ENCODE measurements around the gene NIM1K. TPM values are rescaled to one million over a fixed set of nuclear protein-coding genes. Genes with fewer than 3 reads are reported as not detected.

Gene NIM1K
- total and polyA plus RNA-seq, 5 experiments from 2014 or later = 0.26 to 0.74 TPM; not detected in 3

DNA sequence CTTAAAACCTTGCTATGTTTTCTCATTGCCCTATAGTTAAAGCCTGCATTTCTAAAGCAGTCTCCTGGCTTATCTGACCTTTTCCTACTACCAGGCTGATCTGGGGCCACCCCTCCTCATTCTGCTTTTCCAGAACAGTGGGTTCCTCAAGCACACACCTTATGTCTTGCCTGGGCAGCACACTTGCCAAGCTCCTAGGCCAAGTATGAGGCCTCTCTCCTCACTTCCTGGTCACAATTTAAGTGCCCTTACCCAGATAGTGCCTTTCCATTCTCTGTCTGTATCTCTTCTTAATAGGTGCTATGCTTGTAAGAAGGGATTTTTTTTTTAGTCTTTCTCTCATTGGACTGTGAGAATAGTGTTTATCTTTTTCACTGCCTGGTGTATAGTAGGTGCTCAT lies 81.5 kb downstream of the NIM1K start:
- DNase-seq (no peak), ATAC-seq (no peak)
- POLR2A ChIA-PET = no interaction called here
- Mint-ChIP-seq H3K36me3 (peaks cover 0 to 5% (median 2%) of the 10 kb centered on the region in 3 donors), H3K9me3 (peaks cover 0 to 10% (median 3%) of the 10 kb centered on the region in 9 donors), H3K4me3 (no peak overlapping the region), H3K27me3 (peaks cover 2 to 41% (median 8%) of the 10 kb centered on the region in 5 donors), H3K27ac (peak overlapping the region in 1 of 10 donors; percentile 10), H3K4me1 (no peaks in the 10 kb centered on the region)

- Mint-ChIP-seq H3K27ac (no peak overlapping the region), H3K27me3 (peaks cover 2 to 41% (median 7%) of the 10 kb centered on the region in 5 donors), H3K9me3 (peaks cover 0 to 10% (median 3%) of the 10 kb centered on the region in 9 donors), H3K4me3 (no peak overlapping the region), H3K4me1 (no peaks in the 10 kb centered on the region), H3K36me3 (peaks cover 0 to 5% (median 0%) of the 10 kb centered on the region in 3 donors)
- ATAC-seq (no peak), DNase-seq (no peak)
- POLR2A ChIA-PET = no interaction called here
These were observed 82.5 kb downstream of the NIM1K start for GRCh38 chr5:43274435-43275114.

DNA sequence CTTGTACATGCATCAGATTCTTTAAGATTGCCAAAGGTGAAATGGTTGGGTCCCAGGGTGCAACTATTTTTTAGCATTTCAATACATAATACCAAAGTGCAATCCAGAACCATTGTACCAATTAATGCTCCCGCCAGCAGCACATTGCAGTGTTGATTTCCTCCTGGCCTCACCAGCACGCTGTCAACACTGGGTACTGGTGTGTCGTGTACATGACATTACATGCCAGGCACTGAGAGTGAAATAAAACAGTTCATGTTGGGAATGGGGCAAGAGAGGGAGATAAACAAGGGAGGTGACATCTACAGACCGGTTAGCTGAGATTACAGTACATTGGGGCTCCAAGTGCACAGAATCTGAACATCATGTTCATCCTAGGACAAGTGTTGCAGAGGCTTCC lies 83.4 kb downstream of the NIM1K start:
- peaks cover 0 to 2% (median 0%) of the 10 kb centered on the region in 9 donors for H3K9me3 Mint-ChIP-seq
- H3K27ac Mint-ChIP-seq = no peak overlapping the region
- no peak overlapping the region for H3K4me3 Mint-ChIP-seq
- DNase-seq (no peak), ATAC-seq (no peak)
- no peaks in the 10 kb centered on the region for H3K4me1 Mint-ChIP-seq
- POLR2A ChIA-PET = interaction anchor here (0.7 kb wide), 1 partner anchor 11 kb away, joined by 4 read pairs; no protein-coding TSS in a partner anchor
- H3K27me3 Mint-ChIP-seq = peaks cover 2 to 41% (median 6%) of the 10 kb centered on the region in 5 donors
- no peaks in the 10 kb centered on the region for H3K36me3 Mint-ChIP-seq

GRCh38 chr5:43279548-43280274 lies 87.7 kb downstream of the NIM1K start:
- Mint-ChIP-seq H3K36me3 (peaks cover 0 to under 1% (median 0%) of the 10 kb centered on the region in 3 donors), H3K9me3 (no peaks in the 10 kb centered on the region), H3K4me1 (no peaks in the 10 kb centered on the region), H3K27ac (no peak overlapping the region), H3K4me3 (no peak overlapping the region), H3K27me3 (peaks cover 0 to 18% (median 4%) of the 10 kb centered on the region in 5 donors)
- DNase-seq (no peak), ATAC-seq (no peak)
- POLR2A ChIA-PET = no interaction called here

DNA sequence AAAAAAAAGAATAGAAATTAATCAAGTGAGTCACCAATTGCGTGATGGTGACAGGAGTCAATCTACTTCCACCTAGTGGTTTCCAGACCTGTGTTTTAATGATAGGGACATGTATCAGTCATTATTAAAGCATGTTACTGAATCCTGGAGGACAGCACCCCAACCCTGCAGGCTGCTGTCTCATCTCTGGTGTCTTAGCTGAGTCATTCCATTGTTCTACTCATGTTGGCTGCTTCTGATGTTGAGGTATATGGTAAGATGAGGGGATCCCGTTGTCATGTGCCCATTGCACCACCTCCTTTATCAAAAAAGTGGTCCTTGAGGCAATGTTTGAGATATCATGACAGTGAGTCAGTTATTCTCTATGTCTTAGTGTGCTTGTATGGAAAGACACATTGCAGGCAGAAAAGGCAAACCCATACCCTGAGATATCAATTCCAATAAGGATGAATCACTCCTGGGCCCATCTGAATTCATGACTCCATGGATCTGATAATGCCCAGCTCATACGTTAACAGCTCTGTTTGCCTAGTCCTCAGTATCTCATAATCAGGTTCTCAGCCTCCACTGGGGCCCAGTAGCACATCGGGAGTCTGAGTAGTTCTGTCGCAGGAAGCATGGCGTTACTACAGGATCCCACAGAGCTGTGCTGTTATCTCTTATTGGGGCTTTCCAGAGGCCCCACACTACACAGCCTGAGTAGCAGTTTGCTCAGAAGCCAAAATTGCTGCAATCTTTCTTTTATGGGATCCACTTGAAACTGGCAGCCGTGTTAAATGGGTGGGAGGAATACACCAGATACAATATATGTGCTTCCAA lies 90.0 kb downstream of the NIM1K start:
- Mint-ChIP-seq H3K9me3 (no peaks in the 10 kb centered on the region), H3K36me3 (peaks cover 0 to 5% (median 5%) of the 10 kb centered on the region in 3 donors), H3K4me1 (no peaks in the 10 kb centered on the region), H3K27me3 (peaks cover 0 to 9% (median 0%) of the 10 kb centered on the region in 5 donors), H3K27ac (peak overlapping the region in 1 of 10 donors; percentile 20), H3K4me3 (no peak overlapping the region)
- ATAC-seq (no peak), DNase-seq (no peak)
- POLR2A ChIA-PET = interaction anchor here (0.6 kb wide), 1 partner anchor 8 kb away, joined by 3 read pairs; no protein-coding TSS in a partner anchor

- no peaks in the 10 kb centered on the region for H3K27me3 Mint-ChIP-seq
- DNase-seq (no peak), ATAC-seq (peak in 1 of 2 donors; percentile 20)
- no peak overlapping the region for H3K4me3 Mint-ChIP-seq
- peaks cover 4 to 39% (median 19%) of the 10 kb centered on the region in 3 donors for H3K36me3 Mint-ChIP-seq
- no peaks in the 10 kb centered on the region for H3K9me3 Mint-ChIP-seq
- no peaks in the 10 kb centered on the region for H3K4me1 Mint-ChIP-seq
- H3K27ac Mint-ChIP-seq = peak overlapping the region in 1 of 10 donors; percentile 41
- POLR2A ChIA-PET = interaction anchor here (0.6 kb wide), 1 partner anchor 11 kb away, joined by 4 read pairs; no protein-coding TSS in a partner anchor
These were observed 94.6 kb downstream of the NIM1K start for GRCh38 chr5:43286623-43287022.

GRCh38 chr5:43287493-43287892 lies 95.5 kb downstream of the NIM1K start:
- DNase-seq (no peak), ATAC-seq (no peak)
- no peak overlapping the region for H3K27ac Mint-ChIP-seq
- H3K4me1 Mint-ChIP-seq = no peaks in the 10 kb centered on the region
- no peaks in the 10 kb centered on the region for H3K9me3 Mint-ChIP-seq
- no peak overlapping the region for H3K4me3 Mint-ChIP-seq
- H3K27me3 Mint-ChIP-seq = no peaks in the 10 kb centered on the region
- POLR2A ChIA-PET = no interaction called here
- H3K36me3 Mint-ChIP-seq = peaks cover 4 to 47% (median 23%) of the 10 kb centered on the region in 3 donors

DNA sequence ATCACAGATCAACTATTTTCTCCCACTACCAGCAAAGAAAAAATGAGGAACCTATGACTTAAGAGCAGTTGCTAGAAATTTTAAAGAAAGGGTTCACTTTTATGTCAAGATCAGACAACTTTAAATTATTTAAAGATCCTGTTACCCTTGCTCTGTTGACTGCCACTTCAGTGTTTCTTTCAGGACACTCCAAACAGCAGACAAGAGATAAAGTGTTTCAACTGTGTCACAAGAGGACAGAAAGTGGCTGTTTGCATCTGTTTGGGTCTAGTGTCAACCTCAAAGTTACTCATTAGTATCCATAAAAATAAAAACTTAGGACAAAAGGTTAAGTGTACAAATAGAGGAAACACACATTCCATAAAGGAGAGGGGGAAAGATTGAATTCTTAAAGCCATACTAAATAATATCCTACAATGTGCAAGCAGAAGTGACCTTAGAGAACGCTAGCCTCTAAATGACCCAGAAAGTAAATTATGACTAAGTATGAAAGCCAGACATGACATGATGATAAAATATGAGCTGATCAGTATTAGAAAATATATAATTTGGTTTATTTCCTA lies 96.3 kb downstream of the NIM1K start:
- no peaks in the 10 kb centered on the region for H3K4me1 Mint-ChIP-seq
- no peaks in the 10 kb centered on the region for H3K9me3 Mint-ChIP-seq
- no peak overlapping the region for H3K27ac Mint-ChIP-seq
- H3K27me3 Mint-ChIP-seq = no peaks in the 10 kb centered on the region
- peaks cover 4 to 54% (median 29%) of the 10 kb centered on the region in 3 donors for H3K36me3 Mint-ChIP-seq
- POLR2A ChIA-PET = no interaction called here
- no peak for DNase-seq
- no peak for ATAC-seq
- no peak overlapping the region for H3K4me3 Mint-ChIP-seq

DNA sequence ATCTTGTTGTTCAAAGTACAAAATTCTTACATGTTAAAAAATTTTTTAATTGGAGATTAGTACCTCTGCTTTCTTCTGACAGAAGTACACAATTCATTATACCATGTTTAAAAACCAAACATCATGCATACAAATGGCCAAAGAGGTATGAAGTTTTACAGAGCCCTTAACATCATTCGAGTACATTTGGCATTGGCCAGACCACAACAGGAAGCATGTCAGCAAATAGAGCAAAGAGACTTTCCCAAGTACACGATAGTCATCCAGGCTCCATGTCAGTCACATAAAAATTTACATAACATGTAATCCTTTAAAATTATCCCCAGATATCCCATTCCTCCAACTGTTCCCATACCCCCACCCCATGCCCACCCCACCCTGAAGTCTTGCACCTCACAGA lies 98.7 kb downstream of the NIM1K start:
- POLR2A ChIA-PET = interaction anchor here (0.7 kb wide), 1 partner anchor 9 kb away, joined by 3 read pairs; no protein-coding TSS in a partner anchor

GRCh38 chr5:43294226-43294625 lies 102.2 kb downstream of the NIM1K start:
- H3K36me3 Mint-ChIP-seq = peaks cover 11 to 87% (median 51%) of the 10 kb centered on the region in 3 donors
- H3K4me3 Mint-ChIP-seq = no peak overlapping the region
- DNase-seq = no peak
- no peaks in the 10 kb centered on the region for H3K9me3 Mint-ChIP-seq
- no peak for ATAC-seq
- H3K4me1 Mint-ChIP-seq = peaks cover 0 to 2% (median 0%) of the 10 kb centered on the region in 4 donors
- H3K27ac Mint-ChIP-seq = no peak overlapping the region
- no peaks in the 10 kb centered on the region for H3K27me3 Mint-ChIP-seq
- POLR2A ChIA-PET = no interaction called here

More for the DNA sequence above, 98.7 kb downstream of the NIM1K start:
- H3K36me3 Mint-ChIP-seq = peaks cover 4 to 76% (median 36%) of the 10 kb centered on the region in 3 donors
- no peak for DNase-seq
- no peaks in the 10 kb centered on the region for H3K27me3 Mint-ChIP-seq
- ATAC-seq = no peak
- no peaks in the 10 kb centered on the region for H3K9me3 Mint-ChIP-seq
- H3K4me3 Mint-ChIP-seq = no peak overlapping the region
- H3K4me1 Mint-ChIP-seq = peaks cover 0 to 2% (median 0%) of the 10 kb centered on the region in 4 donors
- H3K27ac Mint-ChIP-seq = peak overlapping the region in 2 of 10 donors; percentile 43 to 57

DNA sequence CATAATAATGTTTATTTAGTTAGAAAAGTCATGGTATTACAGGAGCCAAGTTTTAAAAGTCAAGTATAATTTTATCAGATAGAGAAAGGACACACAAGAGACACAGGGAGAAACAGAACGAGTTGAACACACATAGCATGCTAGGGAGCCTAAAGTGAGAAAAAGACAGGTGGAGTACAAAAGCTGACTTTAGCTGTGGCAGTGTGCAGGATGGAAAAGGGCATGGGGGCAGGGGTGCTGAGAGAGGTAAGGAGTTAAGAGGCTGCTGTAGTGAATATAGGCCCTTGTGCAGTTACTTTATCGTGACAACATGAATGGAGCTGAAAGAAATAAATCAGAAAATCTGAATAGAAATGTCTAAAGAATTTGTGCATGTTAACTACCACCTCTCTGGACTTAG lies 103.2 kb downstream of the NIM1K start:
- DNase-seq (no peak), ATAC-seq (no peak)
- Mint-ChIP-seq H3K4me3 (no peak overlapping the region), H3K9me3 (no peaks in the 10 kb centered on the region), H3K27me3 (no peaks in the 10 kb centered on the region), H3K4me1 (peaks cover 0 to 2% (median under 1%) of the 10 kb centered on the region in 4 donors), H3K36me3 (peaks cover 7 to 85% (median 56%) of the 10 kb centered on the region in 3 donors), H3K27ac (peak overlapping the region in 1 of 10 donors; percentile 44)
- POLR2A ChIA-PET = interaction anchor here (0.5 kb wide), 1 partner anchor 279 kb away, joined by 3 read pairs; no protein-coding TSS in a partner anchor

DNA sequence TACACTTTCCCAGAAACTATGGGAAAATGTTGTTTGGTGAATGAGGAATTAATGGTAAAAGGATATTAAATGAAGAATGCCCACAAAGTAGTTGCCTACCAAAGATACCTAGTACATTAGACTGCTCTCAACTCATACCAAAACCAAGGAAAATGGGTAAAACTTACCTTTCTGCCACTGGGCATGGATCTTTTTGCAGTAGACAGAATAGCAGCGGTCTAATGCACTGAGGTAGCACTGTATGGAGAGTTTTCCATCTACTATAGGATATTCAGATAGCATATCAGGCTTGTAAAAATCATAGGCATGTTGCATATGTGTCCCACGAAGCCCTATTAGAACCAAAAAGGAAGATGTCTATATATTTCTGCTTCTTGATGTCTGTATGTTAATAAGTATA lies 104.8 kb downstream of the NIM1K start:
- Mint-ChIP-seq H3K4me3 (no peak overlapping the region), H3K9me3 (no peaks in the 10 kb centered on the region), H3K27me3 (no peaks in the 10 kb centered on the region), H3K36me3 (peaks cover 7 to 77% (median 49%) of the 10 kb centered on the region in 3 donors), H3K27ac (no peak overlapping the region), H3K4me1 (peaks cover 4 to 13% (median 9%) of the 10 kb centered on the region in 4 donors)
- POLR2A ChIA-PET = interaction anchor here (0.6 kb wide), 1 partner anchor 14 kb away, joined by 4 read pairs; no protein-coding TSS in a partner anchor
- DNase-seq = no peak
- ATAC-seq = no peak

All from naive thymus-derived CD8-positive, alpha-beta T cell (primary cell).